Muscle layer of duodenum (tissue), 2 donors: ENCODE data around the gene NSUN2.
A peak's percentile ranks its signal among the peaks of the same experiment; 100 is the strongest.

Experiments
- H3K27ac ChIP-seq: one replicate; pipeline ENCODE4 v1.7.0; 2013; ENCODE audit warnings: mild to moderate bottlenecking, low read length
- H3K27me3 ChIP-seq: one replicate; pipeline ENCODE4 v1.7.0; 2013; ENCODE audit warnings: low read depth, mild to moderate bottlenecking, control low read depth, low read length
- H3K36me3 ChIP-seq, 2 donors: one replicate each; pipeline ENCODE4 v1.7.0; 2013; ENCODE audit warnings: low read length in 2 of 2, control low read depth in 1 of 2, mild to moderate bottlenecking in 1 of 2; ENCODE audit not compliant: insufficient read depth in 2 of 2, control insufficient read depth in 1 of 2
- H3K4me1 ChIP-seq, 2 donors: one replicate each; pipeline ENCODE4 v1.7.0; 2013; ENCODE audit warnings: low read length in 2 of 2, mild to moderate bottlenecking in 2 of 2, control low read depth in 1 of 2, moderate library complexity in 1 of 2; ENCODE audit not compliant: insufficient read depth in 2 of 2, control insufficient read depth in 1 of 2
- H3K4me3 ChIP-seq, 2 donors: one replicate each; pipeline ENCODE4 v1.7.0; 2013; ENCODE audit warnings: low read length in 2 of 2, low read depth in 1 of 2, mild to moderate bottlenecking in 1 of 2
- H3K9me3 ChIP-seq, 2 donors: one replicate each; pipeline ENCODE4 v1.7.0; 2013; ENCODE audit warnings: low read length in 2 of 2, control low read depth in 1 of 2, mild to moderate bottlenecking in 1 of 2; ENCODE audit not compliant: control insufficient read depth in 1 of 2
- donor health status: healthy.

NSUN2 gene

DNA sequence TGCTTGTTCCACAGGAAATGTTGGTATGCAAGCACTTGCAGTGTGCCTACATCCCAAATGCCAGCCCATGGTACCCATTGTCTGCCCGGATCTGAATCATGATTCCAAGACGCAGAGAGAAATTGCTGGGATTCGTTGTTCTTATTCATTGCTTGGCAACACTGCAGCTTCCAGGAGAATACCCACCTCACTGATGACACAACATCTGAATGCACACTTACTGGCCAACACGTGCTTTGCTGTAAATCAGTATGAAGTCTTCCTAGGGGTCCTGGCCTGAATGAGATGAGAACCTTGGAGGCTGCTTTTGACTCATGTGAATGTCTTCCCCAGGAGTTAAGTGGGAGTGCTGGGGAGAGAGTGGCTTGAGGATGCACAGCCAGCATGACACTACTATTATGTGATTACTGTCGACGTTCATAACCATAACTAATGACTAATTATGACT, 12.0 kb upstream of the NSUN2 start:
- Histone ChIP-seq H3K9me3 (no peaks in the 10 kb centered on the region), H3K4me1 (no peaks in the 10 kb centered on the region), H3K27me3 (no peaks in the 10 kb centered on the region), H3K27ac (no peak overlapping the region), H3K36me3 (peaks cover 0 to 10% of the 10 kb centered on the region in 2 donors), H3K4me3 (no peak overlapping the region)

DNA sequence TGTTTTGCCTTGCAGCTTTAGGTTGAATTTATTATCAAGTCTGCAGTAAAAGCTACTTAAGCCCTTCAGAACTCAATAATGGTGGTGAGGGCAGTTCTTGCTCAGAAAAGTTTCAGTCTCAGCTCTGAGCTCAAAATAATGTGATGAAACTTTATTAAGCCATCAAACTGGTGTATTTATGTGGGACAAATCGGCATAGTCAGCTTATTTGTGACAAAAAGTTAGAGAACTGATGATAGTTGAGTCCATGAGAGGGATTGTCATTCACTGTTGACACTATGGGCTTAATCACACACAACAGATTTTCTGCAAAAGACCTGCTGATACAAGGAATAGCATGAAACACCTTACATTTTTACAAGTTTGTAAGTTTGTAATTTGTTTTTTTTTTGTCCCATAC, 9.8 kb upstream of the NSUN2 start:
- Histone ChIP-seq H3K27me3 (no peaks in the 10 kb centered on the region), H3K4me1 (no peaks in the 10 kb centered on the region), H3K4me3 (no peak overlapping the region), H3K36me3 (peaks cover 0 to 10% of the 10 kb centered on the region in 2 donors), H3K9me3 (no peaks in the 10 kb centered on the region), H3K27ac (no peak overlapping the region)

DNA sequence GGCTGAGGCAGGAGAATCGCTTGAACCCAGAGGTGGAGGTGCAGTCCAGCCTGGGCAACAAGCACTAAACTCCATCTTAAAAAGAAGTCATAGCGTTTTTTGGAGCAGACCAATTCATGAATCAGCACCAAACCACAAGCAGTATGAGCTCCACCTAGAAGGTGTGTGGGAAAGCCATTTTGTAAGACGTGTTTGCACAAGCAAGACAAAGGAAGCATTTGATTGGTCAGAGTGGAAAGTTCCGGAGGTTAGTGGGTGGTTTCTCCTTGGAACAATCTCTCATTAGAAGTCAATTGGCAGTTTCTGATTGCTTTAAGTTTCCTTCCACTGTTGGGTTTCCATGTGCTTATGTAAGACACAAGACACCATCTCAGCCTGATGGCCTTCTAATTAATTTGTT, 5.4 kb upstream of the NSUN2 start:
- H3K4me3 ChIP-seq, result no peak overlapping the region
- H3K27ac ChIP-seq, result no peak overlapping the region
- H3K9me3 ChIP-seq, result no peaks in the 10 kb centered on the region
- peaks cover 3 to 21% of the 10 kb centered on the region in 2 donors for H3K4me1 ChIP-seq
- H3K36me3 ChIP-seq, result no peaks in the 10 kb centered on the region
- H3K27me3 ChIP-seq, result no peaks in the 10 kb centered on the region

DNA sequence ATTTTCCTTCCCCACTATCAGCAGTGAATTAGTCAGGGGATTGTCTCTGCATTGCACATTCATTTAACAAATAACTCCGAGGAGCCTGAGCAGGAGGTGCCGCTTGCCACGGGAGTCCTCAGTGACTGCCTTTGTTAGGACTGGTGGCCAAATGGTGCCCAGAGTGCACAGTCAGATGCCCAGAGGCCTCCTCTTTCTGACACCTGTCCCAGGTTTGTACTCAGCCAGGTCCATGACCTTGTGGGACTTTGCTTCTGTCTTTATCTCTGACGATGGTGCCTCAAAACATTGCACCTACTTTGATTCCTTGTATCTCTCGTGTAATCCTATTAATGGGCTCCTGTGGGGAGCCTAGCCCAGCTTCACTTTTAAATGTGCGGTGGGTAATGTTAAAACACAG, 4.7 kb upstream of the NSUN2 start:
- no peak overlapping the region for H3K27ac ChIP-seq
- no peaks in the 10 kb centered on the region for H3K36me3 ChIP-seq
- no peak overlapping the region for H3K4me3 ChIP-seq
- no peaks in the 10 kb centered on the region for H3K27me3 ChIP-seq
- H3K9me3 ChIP-seq, result no peaks in the 10 kb centered on the region
- H3K4me1 ChIP-seq, result peaks cover 3 to 21% of the 10 kb centered on the region in 2 donors

DNA sequence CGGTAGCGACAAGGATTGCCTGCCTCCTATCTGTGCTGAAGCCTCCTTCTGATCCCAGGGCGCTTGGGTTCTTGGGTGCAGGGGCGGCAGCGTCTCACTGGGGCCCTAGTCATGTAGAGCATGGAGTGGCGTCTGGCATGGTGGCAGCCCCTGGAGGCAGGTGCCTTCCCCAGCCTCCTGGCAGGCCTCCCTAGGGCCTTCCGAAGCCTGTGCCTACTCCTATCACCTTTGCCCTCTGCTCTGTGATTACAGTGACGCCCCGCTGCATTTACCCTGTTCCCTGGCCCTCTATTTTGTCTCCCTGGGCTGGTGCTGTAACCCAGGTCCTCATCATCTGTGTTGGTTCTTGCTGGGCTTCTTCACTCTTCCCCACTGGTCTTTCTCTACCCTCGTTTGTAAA, 4.2 kb upstream of the NSUN2 start:
- Histone ChIP-seq H3K36me3 (no peaks in the 10 kb centered on the region), H3K4me1 (peaks cover 4 to 23% of the 10 kb centered on the region in 2 donors), H3K27ac (no peak overlapping the region), H3K9me3 (no peaks in the 10 kb centered on the region), H3K27me3 (no peaks in the 10 kb centered on the region), H3K4me3 (no peak overlapping the region)

DNA sequence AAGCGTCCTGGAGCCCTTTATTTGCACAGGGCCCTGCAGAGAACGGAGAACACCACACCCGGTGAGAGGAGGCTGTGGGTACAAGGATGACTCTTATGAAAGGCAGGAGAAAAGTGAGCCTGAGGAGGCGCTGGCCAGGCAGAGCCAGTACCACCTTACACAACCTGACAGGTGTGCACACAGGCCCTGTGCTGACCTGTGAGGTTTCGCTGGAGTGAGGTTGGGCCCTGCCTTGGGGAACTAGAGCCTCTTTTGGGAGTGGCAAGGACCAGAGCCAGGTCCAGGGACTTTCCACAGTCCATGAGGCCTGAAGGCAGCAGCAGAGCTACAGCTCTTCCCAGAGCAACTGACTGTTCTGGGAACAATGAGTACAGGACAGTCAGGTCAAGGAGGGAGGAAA, 3.4 kb upstream of the NSUN2 start:
- Histone ChIP-seq H3K36me3 (peaks cover 2 to 3% of the 10 kb centered on the region in 2 donors), H3K4me3 (no peak overlapping the region), H3K27ac (no peak overlapping the region), H3K4me1 (peaks cover 12 to 31% of the 10 kb centered on the region in 2 donors), H3K9me3 (no peaks in the 10 kb centered on the region), H3K27me3 (no peaks in the 10 kb centered on the region)

DNA sequence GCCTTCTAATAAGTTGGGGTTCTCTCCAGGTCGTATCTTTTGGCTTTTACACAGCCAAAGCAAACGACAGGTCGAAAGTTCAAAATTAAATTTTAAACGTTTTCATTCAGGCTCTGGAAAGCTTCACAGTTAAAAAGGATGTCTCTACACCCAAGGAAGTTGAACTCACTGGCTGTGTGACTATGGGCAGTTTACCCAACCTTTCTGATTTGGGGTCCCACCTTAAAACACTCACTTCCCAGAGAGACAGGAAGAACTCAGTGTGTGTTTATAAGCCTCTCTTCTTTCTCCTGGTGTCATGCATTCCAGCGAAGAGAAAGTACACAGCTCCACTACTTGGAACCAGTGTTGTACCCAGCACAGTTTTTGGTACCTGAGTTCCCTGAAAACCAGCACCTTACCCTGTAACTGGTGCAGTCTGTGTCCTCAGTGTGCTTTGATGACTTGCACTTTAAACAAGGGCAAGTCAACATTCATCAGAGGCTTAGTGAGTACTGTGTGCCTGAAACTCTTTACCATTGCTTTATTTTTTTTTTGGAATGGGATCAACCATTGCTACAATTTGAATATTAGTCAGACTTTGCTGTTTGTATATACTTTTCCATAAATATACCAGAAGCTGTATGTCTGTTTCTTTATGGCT, 2.1 kb upstream of the NSUN2 start:
- Histone ChIP-seq H3K4me3 (no peak overlapping the region), H3K9me3 (no peaks in the 10 kb centered on the region), H3K27me3 (no peaks in the 10 kb centered on the region), H3K27ac (no peak overlapping the region), H3K36me3 (peaks cover 11 to 14% of the 10 kb centered on the region in 2 donors), H3K4me1 (peaks cover 14 to 33% of the 10 kb centered on the region in 2 donors)

DNA sequence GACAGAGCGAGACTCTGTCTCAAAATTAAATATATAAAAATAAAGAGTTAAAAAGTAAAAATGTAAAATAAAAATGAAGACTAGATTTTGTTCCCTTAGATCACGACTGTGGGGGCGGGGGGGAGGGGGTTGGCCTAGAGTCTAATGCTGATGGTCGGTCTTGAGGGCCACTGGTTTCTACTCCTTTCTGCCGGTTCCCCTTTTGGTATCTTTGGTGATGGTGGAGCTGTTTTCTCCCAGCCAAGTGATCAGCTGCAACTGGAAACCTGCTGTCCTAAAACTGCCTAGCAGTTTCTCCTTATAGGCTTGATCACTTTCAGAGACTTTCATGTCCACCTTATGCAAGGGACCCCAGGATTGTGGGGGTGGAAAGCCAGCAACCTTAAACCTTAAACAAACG, 1.5 kb upstream of the NSUN2 start:
- Histone ChIP-seq H3K36me3 (peaks cover 16 to 17% of the 10 kb centered on the region in 2 donors), H3K27me3 (no peaks in the 10 kb centered on the region), H3K4me1 (peaks cover 14 to 33% of the 10 kb centered on the region in 2 donors), H3K27ac (no peak overlapping the region), H3K9me3 (no peaks in the 10 kb centered on the region), H3K4me3 (peak overlapping the region in 1 of 2 donors; percentile 57)

DNA sequence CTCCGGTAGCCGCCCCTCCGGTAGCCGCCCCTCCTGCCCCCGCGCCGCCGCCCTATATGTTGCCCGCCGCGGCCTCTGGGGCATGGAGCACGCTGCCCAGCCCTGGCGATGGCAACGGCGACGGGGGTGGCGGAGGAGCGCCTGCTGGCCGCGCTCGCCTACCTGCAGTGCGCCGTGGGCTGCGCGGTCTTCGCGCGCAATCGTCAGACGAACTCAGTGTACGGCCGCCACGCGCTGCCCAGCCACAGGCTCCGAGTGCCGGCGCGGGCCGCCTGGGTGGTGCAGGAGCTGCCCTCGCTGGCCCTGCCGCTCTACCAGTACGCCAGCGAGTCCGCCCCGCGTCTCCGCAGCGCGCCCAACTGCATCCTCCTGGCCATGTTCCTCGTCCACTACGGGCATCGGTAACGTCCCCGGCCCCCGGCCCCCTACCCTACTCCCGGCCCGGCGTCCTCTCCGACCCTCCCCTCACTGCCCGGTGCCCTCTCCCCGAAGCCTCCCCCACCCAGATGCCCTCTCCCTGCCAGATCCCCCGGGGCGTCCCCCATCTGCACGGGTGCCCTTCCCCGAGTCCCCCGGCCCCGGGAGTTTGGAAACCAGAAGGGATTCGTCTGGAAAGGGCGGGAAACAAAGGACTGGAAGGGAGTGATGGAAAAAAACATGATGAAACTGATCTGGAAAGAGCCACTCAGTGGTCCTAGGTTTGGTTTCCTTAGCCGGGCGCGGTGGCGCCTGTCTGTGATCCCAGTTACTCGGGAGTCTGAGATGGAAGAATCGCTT, 813 bp upstream of the NSUN2 start:
- Histone ChIP-seq H3K9me3 (no peaks in the 10 kb centered on the region), H3K27ac (no peak overlapping the region), H3K36me3 (peaks cover 16 to 24% of the 10 kb centered on the region in 2 donors), H3K4me1 (peaks cover 14 to 33% of the 10 kb centered on the region in 2 donors), H3K27me3 (no peaks in the 10 kb centered on the region), H3K4me3 (peak overlapping the region; percentile 57 to 97)

DNA sequence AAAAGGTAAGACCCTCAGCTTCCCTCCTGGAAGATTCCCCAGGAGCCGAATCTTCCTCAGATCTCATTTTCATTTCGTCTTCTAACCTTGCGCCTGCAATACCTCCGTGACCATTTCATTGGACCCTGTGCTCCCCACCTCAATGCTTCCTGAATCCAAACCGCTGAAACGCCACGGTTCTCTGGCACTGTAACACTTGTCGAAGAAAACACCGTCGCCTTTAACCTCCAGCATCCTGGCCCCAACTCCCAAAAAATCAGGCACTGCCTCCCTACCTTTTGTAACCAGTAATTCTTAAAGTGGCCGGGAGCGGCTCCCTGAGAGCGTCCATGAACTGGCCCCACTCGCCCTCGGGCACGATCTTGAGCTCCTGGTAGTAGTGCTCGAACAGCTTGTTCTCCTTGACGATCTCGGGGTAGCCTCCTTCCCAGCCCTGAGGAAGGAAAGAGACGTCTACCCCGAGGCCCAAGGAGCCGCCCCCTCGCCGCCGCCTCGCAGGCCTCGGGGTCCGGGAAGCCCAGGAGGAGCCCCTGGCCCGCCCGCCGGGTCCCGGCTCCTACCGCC, 438 bp downstream of the NSUN2 start:
- H3K4me3 ChIP-seq, result peak overlapping the region; percentile 97
- peaks cover 14 to 33% of the 10 kb centered on the region in 2 donors for H3K4me1 ChIP-seq
- peaks cover 16 to 33% of the 10 kb centered on the region in 2 donors for H3K36me3 ChIP-seq
- H3K9me3 ChIP-seq, result no peaks in the 10 kb centered on the region
- peak overlapping the region; percentile 91 for H3K27ac ChIP-seq
- H3K27me3 ChIP-seq, result no peaks in the 10 kb centered on the region

DNA sequence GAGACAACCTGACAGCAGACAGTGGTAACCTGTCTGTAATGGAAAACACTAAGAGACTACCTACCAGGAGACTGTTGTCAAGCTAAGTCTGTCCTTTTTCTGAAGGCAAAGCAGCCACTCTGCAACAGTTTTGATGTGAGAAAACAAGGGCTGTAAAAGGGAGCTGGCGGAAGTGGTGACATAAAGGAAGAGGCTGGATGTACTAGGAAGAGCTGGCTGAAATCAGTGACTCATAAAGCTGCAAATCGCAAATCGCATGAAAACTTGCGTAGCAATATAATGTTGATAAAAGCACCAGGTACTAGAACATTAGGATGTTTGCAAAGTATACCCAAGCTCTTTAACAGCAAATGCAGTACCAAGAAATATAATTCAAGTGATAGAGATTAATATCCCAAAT, 1.4 kb downstream of the NSUN2 start:
- peak overlapping the region; percentile 97 for H3K4me3 ChIP-seq
- peaks cover 14 to 28% of the 10 kb centered on the region in 2 donors for H3K4me1 ChIP-seq
- peaks cover 16 to 36% of the 10 kb centered on the region in 2 donors for H3K36me3 ChIP-seq
- H3K9me3 ChIP-seq, result no peaks in the 10 kb centered on the region
- peak overlapping the region; percentile 91 for H3K27ac ChIP-seq
- no peaks in the 10 kb centered on the region for H3K27me3 ChIP-seq
